Left renal cortex interstitium (tissue), 4 donors: ENCODE data around the gene BIN1. TPM values are rescaled to one million over a fixed set of nuclear protein-coding genes. Genes with fewer than 3 reads are reported as not detected.

Experiments
- DNase-seq, 4 donors: peaks; one replicate each; pipeline ENCODE4 v3.0.0-alpha.2; 2013; ENCODE audit warnings: low read depth in 4 of 4, low spot score in 2 of 4, missing footprints in 1 of 4
- polyA plus RNA-seq, 4 donors: library from polyadenylated mRNA; unstranded; fragments of 120-200 nt; gene quantifications; one replicate each; pipeline ENCODE4 v1.2.1, GENCODE V29; 2013; ENCODE audit not compliant: insufficient read length in 4 of 4

BIN1 gene
- polyA plus RNA-seq, 4 donors: 91.8 to 130 (median 124) TPM

- DNase-seq: no peak
Observed at GRCh38 chr2:127080226-127080937, 26.6 kb downstream of the BIN1 start.

DNA sequence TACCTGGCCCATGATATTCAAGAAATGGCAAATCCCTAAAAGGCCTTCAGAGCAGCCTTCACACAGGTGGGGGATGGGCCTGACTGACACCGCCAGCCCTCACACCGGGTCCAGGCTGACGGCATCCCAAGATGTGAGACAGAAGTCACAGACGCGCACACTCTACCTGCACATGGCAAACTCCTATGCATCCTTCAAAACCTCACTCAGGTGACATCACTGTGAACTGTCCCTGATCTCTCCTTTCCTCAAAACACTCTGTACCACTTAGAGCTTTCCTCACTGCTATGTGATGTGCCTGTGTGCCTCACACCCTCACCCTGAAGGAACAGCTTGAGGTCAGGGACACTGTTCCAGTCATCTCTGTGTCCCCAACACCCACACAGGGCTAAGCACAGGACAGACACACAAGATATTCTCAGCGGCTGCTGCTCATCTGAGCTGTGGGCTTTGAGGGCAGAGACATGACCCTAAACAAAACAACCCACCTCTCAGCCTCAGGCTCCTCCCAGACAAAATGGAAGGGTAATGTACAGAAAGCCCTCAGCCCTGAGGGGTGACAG is 27.5 kb downstream of the BIN1 start:
- DNase-seq: no peak

- no peak for DNase-seq
Observed at GRCh38 chr2:127078666-127079270, 28.2 kb downstream of the BIN1 start.

GRCh38 chr2:127078028-127078427 is 28.9 kb downstream of the BIN1 start:
- no peak for DNase-seq

GRCh38 chr2:127076924-127077323 is 30.0 kb downstream of the BIN1 start:
- no peak for DNase-seq

GRCh38 chr2:127076290-127076689 is 30.7 kb downstream of the BIN1 start:
- no peak for DNase-seq

- DNase-seq: no peak
Observed at GRCh38 chr2:127075821-127076220, 31.1 kb downstream of the BIN1 start.

DNA sequence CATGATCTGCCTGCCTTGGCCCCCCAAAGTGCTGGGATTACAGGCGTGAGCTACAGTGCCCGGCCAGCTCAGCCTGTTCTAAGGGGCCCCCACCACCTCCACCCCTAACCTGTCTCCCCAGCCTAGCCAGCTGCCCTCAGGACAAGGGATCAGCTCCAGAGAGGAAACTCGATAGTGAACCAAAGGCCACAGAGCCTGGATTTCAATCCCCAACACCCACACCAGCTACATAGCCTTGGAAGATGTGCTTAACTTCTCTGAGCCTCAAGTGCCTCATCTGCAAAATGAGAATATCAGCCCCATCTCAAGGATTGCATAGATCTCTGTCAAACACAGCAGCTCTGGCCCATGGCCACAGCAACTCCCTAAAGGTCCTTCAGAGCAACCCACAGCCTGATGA is 32.0 kb downstream of the BIN1 start:
- DNase-seq: no peak

GRCh38 chr2:127074358-127074757 is 32.6 kb downstream of the BIN1 start:
- no peak for DNase-seq

GRCh38 chr2:127072970-127073369 is 34.0 kb downstream of the BIN1 start:
- no peak for DNase-seq

GRCh38 chr2:127072396-127072795 is 34.6 kb downstream of the BIN1 start:
- no peak for DNase-seq

DNA sequence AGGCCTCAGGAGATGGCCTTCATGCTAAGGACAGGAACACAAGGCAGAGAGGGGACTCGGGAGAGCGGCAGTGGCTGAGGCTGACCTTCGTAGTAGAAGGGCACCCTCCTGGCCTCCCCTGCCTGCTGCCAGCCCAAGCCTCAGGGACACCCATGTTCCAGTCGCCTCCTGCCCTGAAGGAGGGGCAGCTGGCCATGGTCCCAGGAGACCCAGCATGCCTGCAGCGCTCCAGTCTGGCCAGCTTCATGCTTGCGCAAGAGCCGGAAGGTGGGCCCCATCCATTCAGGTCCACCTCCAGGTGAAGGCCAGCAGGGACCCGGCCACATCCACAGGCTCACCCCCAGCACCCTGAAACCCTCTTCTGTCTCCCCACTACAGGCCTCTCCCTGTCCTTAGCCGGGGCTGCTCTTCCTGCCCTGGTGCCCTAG is 35.0 kb downstream of the BIN1 start:
- no peak for DNase-seq

- DNase-seq: no peak
Observed at GRCh38 chr2:127070221-127070620, 36.7 kb downstream of the BIN1 start.

DNA sequence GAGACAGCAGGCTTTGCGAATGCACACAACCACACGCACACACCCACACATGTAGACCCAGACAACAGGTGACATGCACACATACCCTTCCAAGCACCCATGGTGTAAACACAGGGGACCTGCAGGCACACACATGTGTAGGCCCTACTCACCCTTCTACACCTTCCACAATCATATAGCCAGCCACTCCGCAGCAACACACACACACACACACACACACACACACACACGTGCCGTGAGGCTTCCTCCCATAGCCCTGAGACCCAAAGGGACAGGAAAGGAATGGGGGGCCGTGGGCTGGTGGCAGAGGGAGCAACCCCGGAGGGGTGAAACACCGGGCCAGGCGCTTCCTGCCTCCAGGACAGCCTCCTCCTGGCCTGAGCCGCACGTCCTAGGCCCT is 37.4 kb downstream of the BIN1 start:
- no peak for DNase-seq

- DNase-seq: no peak
Observed at GRCh38 chr2:127069003-127069402, 38.0 kb downstream of the BIN1 start.

DNA sequence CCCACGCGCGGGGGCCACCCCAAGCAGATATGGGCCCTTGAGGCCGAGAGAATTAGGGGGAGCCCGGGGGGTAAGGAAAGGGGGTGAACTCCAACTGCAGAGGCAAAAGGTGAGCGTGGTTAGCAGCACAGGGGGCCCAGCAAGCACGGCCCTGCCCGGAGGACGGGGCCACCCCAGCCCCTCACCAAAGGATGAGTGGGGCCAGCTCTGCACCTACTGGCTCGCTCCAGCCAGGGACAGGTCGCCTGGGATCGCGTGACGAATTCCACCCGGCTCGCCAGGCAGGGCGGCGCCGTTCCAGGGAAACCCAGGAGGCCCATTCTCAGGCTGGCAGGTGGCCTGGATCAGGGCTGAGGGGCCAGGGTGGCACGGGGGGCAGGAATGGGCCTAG is 38.6 kb downstream of the BIN1 start:
- no peak for DNase-seq

DNA sequence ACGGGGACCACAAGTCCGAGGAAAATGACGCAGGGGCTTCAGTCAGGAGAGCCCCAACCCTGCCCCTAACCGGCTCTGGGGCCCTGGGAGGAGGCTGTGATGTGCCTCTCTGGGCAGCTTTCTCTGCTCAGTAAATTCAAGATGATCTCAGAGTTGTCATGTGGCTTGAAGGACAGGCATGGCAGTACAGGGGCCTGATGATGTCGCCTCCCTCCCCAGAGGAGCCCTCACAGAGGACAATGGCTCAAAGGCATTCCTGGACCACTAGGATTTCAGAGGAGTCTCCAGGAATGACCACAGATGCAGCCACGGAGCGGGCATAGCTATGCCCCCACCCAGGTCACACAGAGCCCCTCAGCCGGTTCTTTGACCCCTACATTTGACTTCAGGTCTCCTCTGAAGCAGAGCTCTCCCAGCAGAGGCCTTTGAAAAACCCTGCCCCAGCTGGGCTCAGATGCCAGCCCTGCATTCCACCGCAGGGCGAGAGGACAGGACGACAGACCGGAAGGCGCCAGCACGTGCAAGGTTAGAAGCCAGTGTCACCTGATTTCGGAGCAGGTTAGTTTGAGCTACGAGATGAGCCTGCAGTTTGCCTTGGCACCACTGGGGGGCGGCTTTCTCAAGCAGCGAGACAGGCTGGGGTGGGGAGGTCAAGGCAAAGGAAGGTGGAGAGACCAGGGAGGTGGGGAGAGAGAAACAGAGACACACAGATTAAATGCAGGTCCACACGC is 39.2 kb downstream of the BIN1 start:
- no peak for DNase-seq

GRCh38 chr2:127066942-127067341 is 40.0 kb downstream of the BIN1 start:
- no peak for DNase-seq

GRCh38 chr2:127065940-127066318 is 41.0 kb downstream of the BIN1 start:
- no peak for DNase-seq

- DNase-seq: no peak
Observed at GRCh38 chr2:127065299-127065939, 41.5 kb downstream of the BIN1 start.

DNA sequence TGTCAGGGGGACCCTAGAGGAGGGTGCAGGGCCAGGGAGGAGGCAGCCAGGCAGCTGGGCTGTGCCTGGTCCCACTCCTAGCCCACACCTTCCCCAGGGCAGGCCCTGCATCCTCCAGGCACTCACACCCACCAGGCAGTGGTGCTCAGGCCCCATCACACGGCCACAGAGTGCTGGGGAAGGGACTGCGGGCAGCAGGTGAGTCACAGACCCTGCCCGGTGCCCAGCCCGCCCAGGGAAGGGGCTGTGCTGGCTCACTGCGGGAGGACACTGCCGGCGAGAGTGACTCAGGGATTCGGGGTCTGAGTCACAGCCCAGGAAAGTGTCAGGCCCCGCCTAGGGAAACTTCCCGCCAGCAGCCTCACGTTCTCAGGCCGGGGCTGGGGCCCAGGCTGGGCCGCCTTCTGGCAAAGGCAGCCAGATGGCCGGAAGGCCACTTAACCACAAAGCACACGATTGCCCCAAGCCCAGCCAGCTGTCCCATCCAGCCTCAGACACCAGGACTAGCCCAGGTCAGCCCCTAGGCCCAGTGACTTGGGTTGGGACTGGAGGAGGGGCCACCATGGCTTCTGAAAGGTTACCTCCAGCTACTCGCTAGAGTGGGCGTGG is 42.2 kb downstream of the BIN1 start:
- no peak for DNase-seq
